ENCODE measurements around the gene STAT6.

The STAT6 gene

GRCh38 chr12:57145460-57146059 is 34.4 kb upstream of the STAT6 start:
- DNase-seq (ENCODE audit: low read depth), result no peak

DNA sequence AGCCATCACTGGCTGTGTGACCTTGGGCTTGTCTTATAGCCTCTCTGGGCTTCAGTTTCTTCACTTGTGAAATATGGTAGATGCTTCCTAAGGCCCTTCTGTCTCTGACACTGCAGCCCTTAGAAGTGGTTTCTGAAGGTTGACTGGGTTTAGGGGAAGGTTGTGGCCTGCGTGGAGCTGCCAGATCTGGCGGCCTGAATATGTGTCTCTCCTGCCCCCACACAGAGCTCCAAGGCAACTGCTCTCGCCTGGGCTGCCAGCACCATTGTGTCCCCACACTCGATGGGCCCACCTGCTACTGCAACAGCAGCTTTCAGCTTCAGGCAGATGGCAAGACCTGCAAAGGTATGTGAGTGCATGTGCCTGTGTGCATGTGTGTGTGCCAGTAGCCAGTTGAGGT is 32.3 kb upstream of the STAT6 start:
- DNase-seq (ENCODE audit: low read depth), result no peak

GRCh38 chr12:57142727-57143126 is 31.6 kb upstream of the STAT6 start:
- DNase-seq (ENCODE audit: low read depth), result no peak

- no peak for DNase-seq (ENCODE audit: low read depth)
Observed at GRCh38 chr12:57142121-57142520, 31.0 kb upstream of the STAT6 start.

GRCh38 chr12:57141249-57141648 is 30.1 kb upstream of the STAT6 start:
- no peak for DNase-seq (ENCODE audit: low read depth)

GRCh38 chr12:57139796-57140649 is 28.9 kb upstream of the STAT6 start:
- no peak for DNase-seq (ENCODE audit: low read depth)

- no peak for DNase-seq (ENCODE audit: low read depth)
Observed at GRCh38 chr12:57138526-57139272, 27.5 kb upstream of the STAT6 start.

DNA sequence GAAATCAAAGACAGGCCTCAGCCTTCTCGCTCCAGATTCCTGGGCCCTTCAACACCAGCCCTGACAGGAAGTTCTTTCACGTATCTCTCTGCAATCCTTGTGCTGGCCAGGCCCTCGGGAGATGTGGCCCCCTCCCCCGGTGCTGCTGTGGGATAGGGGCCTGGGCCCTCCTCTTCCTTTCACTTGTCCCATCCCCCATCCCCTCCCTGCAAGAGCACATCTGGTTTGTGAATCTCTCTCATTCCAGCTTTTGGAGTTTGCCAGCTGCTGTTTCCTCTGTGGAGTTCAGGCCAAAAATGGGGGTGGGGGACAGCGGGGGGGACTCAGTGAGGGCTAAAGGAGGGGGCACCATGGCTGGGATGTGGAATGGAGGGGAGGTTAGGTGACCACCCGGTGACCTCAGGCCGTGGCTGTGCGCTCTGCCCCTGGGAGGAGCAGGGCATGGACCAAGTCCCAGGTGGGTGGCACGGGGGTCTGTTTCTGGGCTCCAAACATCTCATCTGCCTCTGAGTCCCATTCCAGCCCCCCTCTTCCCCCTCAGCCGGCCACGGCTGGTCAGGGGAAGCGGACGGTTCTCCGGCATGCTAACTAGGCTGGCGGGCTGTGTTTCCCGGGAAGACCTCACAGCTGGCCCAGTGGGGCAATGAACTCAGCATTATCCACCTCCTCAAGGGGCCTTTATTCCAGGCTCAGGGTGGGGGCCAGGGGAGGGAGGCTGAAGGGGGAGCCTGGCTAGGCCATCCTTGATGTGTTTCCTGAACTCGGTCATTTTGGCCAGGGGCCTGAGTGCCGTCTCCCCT is 24.6 kb upstream of the STAT6 start:
- DNase-seq (ENCODE audit: low read depth), result no peak

DNA sequence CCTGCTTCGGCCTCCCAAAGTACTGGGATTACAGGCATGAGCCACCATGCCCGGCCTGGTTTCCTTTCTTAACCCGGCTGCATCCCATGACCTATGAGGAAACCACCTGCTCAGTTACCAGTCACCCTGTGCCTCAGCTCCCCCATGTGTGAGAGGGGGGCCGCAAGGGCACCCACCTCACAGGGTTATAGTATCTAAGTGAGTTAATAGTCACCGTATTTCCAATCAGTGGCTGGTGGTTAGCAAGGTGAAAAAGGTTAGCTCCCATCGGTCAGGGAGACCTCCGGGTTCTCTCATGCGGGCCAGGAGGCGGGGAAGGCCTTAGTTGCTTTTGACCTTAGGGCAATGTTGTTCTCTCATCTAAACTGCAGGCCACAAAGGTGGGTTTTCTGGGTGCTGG is 23.8 kb upstream of the STAT6 start:
- no peak for DNase-seq (ENCODE audit: low read depth)

DNA sequence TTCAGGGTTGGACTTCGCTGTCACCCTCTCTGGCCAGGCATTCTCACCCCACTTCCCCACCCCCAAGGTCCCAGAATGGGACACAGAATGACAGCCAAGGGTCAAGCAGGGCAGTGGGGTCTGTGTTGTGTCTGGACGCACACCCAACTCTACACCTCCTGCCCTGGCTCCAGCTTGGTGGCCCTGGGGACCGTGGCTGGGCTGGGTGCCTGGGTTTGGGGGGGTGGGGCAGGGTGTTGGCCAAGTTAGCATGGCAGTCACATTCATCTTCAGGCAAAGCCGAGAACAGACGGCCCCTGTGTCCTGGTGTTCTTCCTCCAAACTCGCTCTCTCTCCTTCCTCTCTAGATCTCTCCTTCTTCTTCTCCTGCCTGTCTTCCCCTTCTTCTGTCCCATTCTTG is 22.8 kb upstream of the STAT6 start:
- DNase-seq (ENCODE audit: low read depth), result no peak

DNA sequence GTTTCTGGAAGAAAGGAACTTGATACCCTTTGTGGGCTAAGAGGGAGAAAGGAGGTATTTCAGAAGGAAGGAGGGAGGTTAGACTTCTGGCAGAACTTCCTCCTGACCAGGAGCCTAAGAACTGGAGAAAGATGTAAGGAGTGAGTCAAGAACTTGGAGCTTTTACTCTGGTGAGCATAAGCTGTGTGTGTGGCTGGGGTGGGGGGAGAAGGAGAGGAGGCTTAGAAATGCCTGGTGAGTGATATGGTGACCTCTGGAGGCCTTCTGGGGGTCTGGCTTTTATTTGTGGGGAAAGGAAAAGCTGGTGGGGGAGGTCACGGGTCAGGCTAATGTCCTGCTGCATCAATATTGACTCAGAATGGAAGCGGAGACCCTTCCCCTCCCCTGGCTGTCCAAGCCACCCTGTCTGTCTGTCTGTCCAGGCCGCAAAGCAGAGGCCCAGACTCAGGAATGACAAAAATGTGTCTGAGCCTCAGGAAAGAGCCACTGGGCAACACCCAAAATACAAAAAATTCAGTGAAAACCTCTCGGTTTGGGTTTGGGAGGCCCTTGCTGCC is 21.9 kb upstream of the STAT6 start:
- no peak for DNase-seq (ENCODE audit: low read depth)

GRCh38 chr12:57131896-57132744 is 21.0 kb upstream of the STAT6 start:
- no peak for DNase-seq (ENCODE audit: low read depth)

DNA sequence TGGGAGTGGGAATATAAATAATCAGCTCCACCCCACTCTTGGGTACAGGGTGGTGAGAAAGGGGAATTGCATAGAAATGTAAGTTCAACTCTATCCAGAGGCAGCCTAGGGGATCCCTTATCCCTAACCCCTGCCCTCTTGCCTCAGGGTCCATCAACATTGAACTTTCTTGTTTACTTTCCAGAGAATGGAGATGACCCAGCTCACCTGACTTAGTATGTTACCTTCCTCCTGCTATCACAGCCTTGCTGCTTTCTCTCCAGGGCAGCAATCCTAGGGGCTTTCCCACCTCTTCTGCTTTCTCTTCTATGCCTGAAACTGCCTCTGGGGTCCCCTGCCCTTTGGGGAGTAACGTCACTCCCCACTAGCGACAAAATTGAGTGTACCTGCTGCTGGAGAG is 19.8 kb upstream of the STAT6 start:
- no peak for DNase-seq (ENCODE audit: low read depth)

- DNase-seq (ENCODE audit: low read depth), result no peak
Observed at GRCh38 chr12:57129889-57130288, 18.7 kb upstream of the STAT6 start.

DNA sequence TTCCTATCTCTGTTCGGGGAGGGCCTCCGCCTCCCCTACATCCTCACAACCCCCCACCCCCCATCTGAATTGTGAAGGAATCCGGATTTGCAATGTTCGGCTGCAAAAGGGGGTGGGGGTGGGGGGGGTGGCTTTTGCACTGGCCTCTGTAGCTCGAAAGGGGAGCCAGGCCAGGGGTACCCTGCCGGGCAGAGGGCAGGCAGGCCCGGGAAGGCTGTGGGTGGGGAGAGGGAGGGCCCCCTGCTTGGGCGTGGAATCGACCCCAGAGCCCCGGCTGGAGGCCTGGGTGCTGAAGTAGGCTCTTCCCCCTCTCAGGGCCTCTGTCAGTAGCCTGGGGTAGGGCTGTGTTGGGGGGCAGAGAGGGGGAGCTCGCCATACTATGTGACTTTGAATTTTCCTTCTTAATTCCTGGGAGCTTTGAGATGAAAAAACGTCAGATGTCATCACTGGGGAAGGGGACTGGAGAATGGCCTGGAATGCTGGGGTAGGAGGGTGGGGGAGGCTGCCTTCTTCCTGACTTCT is 18.2 kb upstream of the STAT6 start:
- no peak for DNase-seq (ENCODE audit: low read depth)

DNA sequence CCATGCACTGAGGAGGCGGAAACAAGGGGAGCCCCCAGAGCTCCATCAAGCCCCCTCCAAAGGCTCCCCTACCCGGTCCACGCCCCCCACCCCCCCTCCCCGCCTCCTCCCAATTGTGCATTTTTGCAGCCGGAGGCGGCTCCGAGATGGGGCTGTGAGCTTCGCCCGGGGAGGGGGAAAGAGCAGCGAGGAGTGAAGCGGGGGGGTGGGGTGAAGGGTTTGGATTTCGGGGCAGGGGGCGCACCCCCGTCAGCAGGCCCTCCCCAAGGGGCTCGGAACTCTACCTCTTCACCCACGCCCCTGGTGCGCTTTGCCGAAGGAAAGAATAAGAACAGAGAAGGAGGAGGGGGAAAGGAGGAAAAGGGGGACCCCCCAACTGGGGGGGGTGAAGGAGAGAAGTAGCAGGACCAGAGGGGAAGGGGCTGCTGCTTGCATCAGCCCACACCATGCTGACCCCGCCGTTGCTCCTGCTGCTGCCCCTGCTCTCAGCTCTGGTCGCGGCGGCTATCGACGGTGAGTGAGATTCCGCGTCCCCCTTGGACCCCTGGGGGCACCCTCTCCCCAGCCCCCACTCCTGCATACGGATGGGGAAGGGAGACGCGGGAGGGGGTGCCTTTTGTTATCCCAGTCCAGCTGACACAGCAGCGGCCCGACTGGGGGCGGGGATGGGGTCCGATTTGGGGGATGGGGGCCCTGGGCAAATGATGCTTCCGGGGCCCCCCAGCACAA is 17.5 kb upstream of the STAT6 start:
- no peak for DNase-seq (ENCODE audit: low read depth)

DNA sequence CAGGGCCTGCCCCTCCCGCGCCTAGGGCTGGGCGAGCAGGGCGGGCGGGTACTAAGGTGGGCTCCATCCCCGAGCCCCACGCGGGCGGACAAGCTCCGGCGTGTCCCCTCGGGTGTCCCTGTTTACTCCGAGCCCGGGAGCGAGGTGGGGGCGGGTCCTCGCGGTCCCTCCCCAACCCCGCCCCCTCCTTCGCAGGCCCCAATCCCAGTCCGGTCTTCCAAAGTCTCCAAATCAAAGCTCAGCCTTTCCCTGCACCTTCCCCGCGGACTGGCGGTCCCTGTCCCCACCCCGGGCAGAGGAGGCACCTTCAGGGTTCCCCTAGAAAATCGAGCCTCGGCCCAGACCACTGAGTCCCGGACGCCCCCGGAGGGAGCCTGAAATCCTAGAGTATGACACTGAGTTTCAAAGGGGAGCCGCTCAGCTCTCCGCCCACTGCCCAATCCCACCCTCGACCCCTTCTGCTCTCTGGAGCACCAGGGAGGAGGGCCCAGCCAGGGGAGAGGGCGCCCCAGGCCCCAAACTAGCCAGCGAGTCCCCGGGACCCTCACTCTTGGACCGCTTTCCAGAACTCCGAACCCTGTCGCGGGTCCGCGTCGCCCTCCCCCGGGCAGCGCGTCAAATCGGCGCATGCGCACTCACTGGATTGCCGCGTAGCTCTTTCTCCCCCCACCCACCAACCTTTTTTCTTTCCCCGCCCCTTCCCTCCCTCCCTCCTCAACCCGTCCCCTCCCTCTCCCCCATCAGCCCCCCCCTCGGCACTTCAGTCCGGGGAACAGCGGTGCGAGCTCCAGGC is 16.8 kb upstream of the STAT6 start, which contains the start of gene LRP1:
LRP1 (plus strand) TSS at position 758 of the 793 bp plus-strand sequence. CDS start 482 bp downstream, outside the sequence.
- peak; percentile 73 for DNase-seq (ENCODE audit: low read depth)

DNA sequence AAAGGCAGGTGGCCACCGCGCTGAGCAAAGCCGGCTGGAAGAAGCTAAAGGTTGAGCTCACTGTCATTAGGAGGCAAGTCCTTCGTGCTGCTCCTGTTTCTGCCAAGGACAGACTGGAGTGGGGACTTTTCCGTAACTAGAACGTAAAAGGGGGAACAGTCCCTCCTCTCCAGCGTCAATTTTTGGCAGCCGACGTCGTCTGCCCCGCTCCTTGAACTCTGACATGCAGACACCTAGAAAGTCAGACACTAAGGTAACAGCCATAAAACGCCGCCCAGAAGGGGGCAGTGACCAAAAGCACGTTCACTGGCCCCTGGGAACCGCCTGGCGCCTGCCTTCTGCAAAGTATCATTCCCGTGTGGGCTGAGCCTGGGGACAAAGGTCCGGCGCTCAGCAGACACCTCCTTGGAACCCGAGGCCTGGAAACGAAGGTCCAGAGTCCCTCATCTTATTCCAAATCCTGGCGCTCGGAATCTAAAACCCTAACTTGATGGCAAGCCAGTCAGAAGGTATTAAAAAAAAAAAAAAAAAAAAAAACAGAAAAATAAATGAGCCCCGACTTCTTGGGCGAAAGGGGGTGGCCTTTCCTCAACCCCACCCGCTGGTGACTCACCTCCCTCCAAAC is 16.1 kb upstream of the STAT6 start:
- DNase-seq (ENCODE audit: low read depth), result no peak

DNA sequence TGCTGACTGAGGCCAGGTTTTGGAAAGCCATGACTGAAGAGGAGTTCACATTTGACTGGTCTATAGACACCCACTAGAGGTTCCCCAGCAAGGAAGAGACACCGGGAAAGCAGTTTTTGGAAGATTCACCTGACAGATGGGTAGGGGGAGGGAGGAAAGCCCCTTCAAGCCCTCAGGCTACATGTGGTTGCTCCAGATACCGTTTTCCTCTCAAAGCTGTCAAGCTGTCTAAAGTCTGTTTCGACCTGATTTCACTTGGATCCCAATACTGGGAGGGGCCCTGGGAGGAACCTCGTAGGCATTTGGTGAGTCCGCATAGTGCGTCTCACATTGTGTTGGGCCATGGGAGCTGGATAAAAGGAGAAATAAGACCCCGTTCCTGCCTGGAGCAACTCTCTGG is 15.4 kb upstream of the STAT6 start:
- no peak for DNase-seq (ENCODE audit: low read depth)
